B cell (primary cell): Measurements from ENCODE around the gene MSH3.

Source experiments
- EZH2 ChIP-seq: IDR thresholded peaks from 2 replicates; pipeline ENCODE4 v1.6.1; 2012; ENCODE audit warnings: borderline replicate concordance, low read depth, mild to moderate bottlenecking, moderate library complexity, low read length; ENCODE audit not compliant: insufficient read depth, poor library complexity, severe bottlenecking
- TF ChIP-seq, protein P1 (sequence below): fragments of 200-600 bp; IDR thresholded peaks from one replicate; pipeline ENCODE4 v1.8.0; 2022; ENCODE audit warnings: antibody characterized with exemption, mild to moderate bottlenecking

DNA sequence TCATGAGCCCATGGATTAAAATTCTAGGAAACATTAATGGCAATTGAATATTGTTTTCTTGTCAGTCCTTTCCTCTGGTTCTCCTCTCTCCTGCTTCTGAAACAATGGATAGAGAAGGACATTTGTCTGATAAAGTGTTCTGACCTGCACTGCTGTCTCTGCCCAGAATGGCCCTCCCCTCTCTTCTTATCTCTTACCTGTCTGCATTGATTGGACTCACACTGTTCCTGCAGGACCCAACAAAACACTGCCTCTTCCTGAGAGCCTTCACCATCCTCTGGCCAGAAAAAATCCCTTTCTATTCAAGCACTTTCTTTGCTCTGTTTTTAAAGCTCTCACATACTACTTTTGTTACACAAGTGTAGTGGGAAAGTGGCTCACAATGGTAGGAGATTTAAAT, 144.2 kb downstream of the MSH3 start:
- TF ChIP-seq, protein P1, sequence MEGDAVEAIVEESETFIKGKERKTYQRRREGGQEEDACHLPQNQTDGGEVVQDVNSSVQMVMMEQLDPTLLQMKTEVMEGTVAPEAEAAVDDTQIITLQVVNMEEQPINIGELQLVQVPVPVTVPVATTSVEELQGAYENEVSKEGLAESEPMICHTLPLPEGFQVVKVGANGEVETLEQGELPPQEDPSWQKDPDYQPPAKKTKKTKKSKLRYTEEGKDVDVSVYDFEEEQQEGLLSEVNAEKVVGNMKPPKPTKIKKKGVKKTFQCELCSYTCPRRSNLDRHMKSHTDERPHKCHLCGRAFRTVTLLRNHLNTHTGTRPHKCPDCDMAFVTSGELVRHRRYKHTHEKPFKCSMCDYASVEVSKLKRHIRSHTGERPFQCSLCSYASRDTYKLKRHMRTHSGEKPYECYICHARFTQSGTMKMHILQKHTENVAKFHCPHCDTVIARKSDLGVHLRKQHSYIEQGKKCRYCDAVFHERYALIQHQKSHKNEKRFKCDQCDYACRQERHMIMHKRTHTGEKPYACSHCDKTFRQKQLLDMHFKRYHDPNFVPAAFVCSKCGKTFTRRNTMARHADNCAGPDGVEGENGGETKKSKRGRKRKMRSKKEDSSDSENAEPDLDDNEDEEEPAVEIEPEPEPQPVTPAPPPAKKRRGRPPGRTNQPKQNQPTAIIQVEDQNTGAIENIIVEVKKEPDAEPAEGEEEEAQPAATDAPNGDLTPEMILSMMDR = no peak
- no peak for TF ChIP-seq EZH2
